SK-N-SH treated with all-trans-retinoic acid at 6 μM for 48 hours (cell line): ENCODE results near the gene GRIK4.

Experiments
- ATAC-seq: fragments of 200-7000 bp; cut with Tn5 transposase; 3 replicates; pipeline ENCODE4 v1.9.1; 2020; ENCODE audit warnings: mild to moderate bottlenecking, moderate library complexity
- BACH2 ChIP-seq: fragments of 250-450 bp; sonication (Bioruptor Pico); IDR thresholded peaks from 2 replicates; pipeline ENCODE4 v1.9.0; 2021; ENCODE audit warnings: mild to moderate bottlenecking, borderline replicate concordance
- CREB5 ChIP-seq: fragments of 250-450 bp; sonication (Bioruptor Pico); IDR thresholded peaks from 2 replicates; pipeline ENCODE4 v1.5.1; 2020; ENCODE audit warnings: low read depth, mild to moderate bottlenecking, moderate library complexity
- CSDC2 ChIP-seq: fragments of 250-450 bp; sonication (Bioruptor Pico); IDR thresholded peaks from 2 replicates; pipeline ENCODE4 v1.5.0; 2020; ENCODE audit warnings: mild to moderate bottlenecking, moderate library complexity
- CSRNP3 ChIP-seq: fragments of 250-450 bp; sonication (Bioruptor Pico); IDR thresholded peaks from 2 replicates; pipeline ENCODE4 v1.5.1; 2021; ENCODE audit warnings: mild to moderate bottlenecking, moderate library complexity
- ESRRG ChIP-seq: fragments of 250-450 bp; sonication (Bioruptor Pico); IDR thresholded peaks from 2 replicates; pipeline ENCODE4 v1.6.1; 2021; ENCODE audit warnings: mild to moderate bottlenecking
- GLIS3 ChIP-seq: fragments of 250-450 bp; sonication (Bioruptor Pico); IDR thresholded peaks from 2 replicates; pipeline ENCODE4 v1.5.0; 2020; ENCODE audit warnings: mild to moderate bottlenecking, moderate library complexity
- ISL1 ChIP-seq: fragments of 250-450 bp; sonication (Bioruptor Pico); IDR thresholded peaks from 2 replicates; pipeline ENCODE4 v2.1.2; 2022; ENCODE audit warnings: mild to moderate bottlenecking, moderate library complexity
- OSR1 ChIP-seq: fragments of 250-450 bp; sonication (Bioruptor Pico); IDR thresholded peaks from 2 replicates; pipeline ENCODE4 v1.8.0; 2022; ENCODE audit warnings: moderate library complexity, mild to moderate bottlenecking, inconsistent platforms
- PATZ1 ChIP-seq: fragments of 250-450 bp; sonication (Bioruptor Pico); IDR thresholded peaks from 2 replicates; pipeline ENCODE4 v1.8.0; 2020; ENCODE audit warnings: mild to moderate bottlenecking, moderate library complexity, borderline replicate concordance
- POU6F1 ChIP-seq: fragments of 250-450 bp; sonication (Bioruptor Pico); IDR thresholded peaks from 2 replicates; pipeline ENCODE4 v1.8.0; 2021; ENCODE audit warnings: low read depth, mild to moderate bottlenecking, moderate library complexity, borderline replicate concordance
- RARB ChIP-seq: fragments of 250-450 bp; sonication (Bioruptor Pico); IDR thresholded peaks from 2 replicates; pipeline ENCODE4 v1.8.0; 2021; ENCODE audit warnings: mild to moderate bottlenecking, moderate library complexity
- SNAI2 ChIP-seq: fragments of 250-450 bp; sonication (Bioruptor Pico); IDR thresholded peaks from 2 replicates; pipeline ENCODE4 v1.5.0; 2020; ENCODE audit warnings: mild to moderate bottlenecking, moderate library complexity
- TCF4 ChIP-seq: fragments of 250-450 bp; sonication (Bioruptor Pico); IDR thresholded peaks from 2 replicates; pipeline ENCODE4 v1.8.0; 2021; ENCODE audit warnings: mild to moderate bottlenecking, moderate library complexity, borderline replicate concordance
- TOX ChIP-seq: fragments of 250-450 bp; sonication (Bioruptor Pico); IDR thresholded peaks from 2 replicates; pipeline ENCODE4 v1.8.0; 2021; ENCODE audit warnings: mild to moderate bottlenecking, moderate library complexity, borderline replicate concordance
- TSHZ2 ChIP-seq: fragments of 250-450 bp; sonication (Bioruptor Pico); IDR thresholded peaks from 2 replicates; pipeline ENCODE4 v1.5.0; 2020; ENCODE audit warnings: mild to moderate bottlenecking, moderate library complexity
- ZC3H10 ChIP-seq: fragments of 250-450 bp; sonication (Bioruptor Pico); IDR thresholded peaks from 2 replicates; pipeline ENCODE4 v1.5.1; 2021; ENCODE audit warnings: mild to moderate bottlenecking, moderate library complexity
- ZFP3 ChIP-seq: fragments of 250-450 bp; sonication (Bioruptor Pico); IDR thresholded peaks from 2 replicates; pipeline ENCODE4 v1.5.0; 2020; ENCODE audit warnings: mild to moderate bottlenecking, moderate library complexity
- ZFP30 ChIP-seq: fragments of 450-650 bp; formaldehyde crosslinking; IDR thresholded peaks from 2 replicates; pipeline ENCODE4 v1.5.0; 2022; ENCODE audit warnings: mild to moderate bottlenecking, moderate library complexity
- ZNF565 ChIP-seq: fragments of 450-650 bp; formaldehyde crosslinking; conservative IDR thresholded peaks from 2 replicates; pipeline ENCODE4 v1.5.0; 2020; ENCODE audit warnings: low read depth, mild to moderate bottlenecking, moderate library complexity
- ZNF70 ChIP-seq: fragments of 450-650 bp; formaldehyde crosslinking; IDR thresholded peaks from 2 replicates; pipeline ENCODE4 v1.5.0; 2020; ENCODE audit warnings: mild to moderate bottlenecking, moderate library complexity
- ZNF8 ChIP-seq: fragments of 450-650 bp; formaldehyde crosslinking; IDR thresholded peaks from 2 replicates; pipeline ENCODE4 v1.5.0; 2020; ENCODE audit warnings: mild to moderate bottlenecking, moderate library complexity

Gene GRIK4

GRCh38 chr11:120863359-120863758, 351.8 kb downstream of the GRIK4 start:
- ATAC-seq, result no peak
- TF ChIP-seq CSDC2 (CRISPR knock-in tag) (no peak), ZNF565 (CRISPR knock-in tag) (no peak), ESRRG (CRISPR knock-in tag) (no peak), RARB (CRISPR knock-in tag) (no peak)

GRCh38 chr11:120867024-120867423, 355.5 kb downstream of the GRIK4 start:
- TF ChIP-seq PATZ1 (CRISPR knock-in tag), result no peak
- no peak for TF ChIP-seq CSDC2 (CRISPR knock-in tag)
- TF ChIP-seq ZNF8 (CRISPR knock-in tag), result no peak
- TF ChIP-seq ZFP3 (CRISPR knock-in tag), result no peak
- no peak for TF ChIP-seq RARB (CRISPR knock-in tag)
- no peak for TF ChIP-seq CREB5 (CRISPR knock-in tag)
- no peak for TF ChIP-seq GLIS3 (CRISPR knock-in tag)
- no peak for TF ChIP-seq TOX
- no peak for TF ChIP-seq POU6F1 (CRISPR knock-in tag)
- TF ChIP-seq ISL1, result no peak
- TF ChIP-seq SNAI2, result no peak
- TF ChIP-seq ESRRG (CRISPR knock-in tag), result no peak
- TF ChIP-seq ZC3H10 (CRISPR knock-in tag), result no peak
- TF ChIP-seq ZNF565 (CRISPR knock-in tag), result no peak
- no peak for TF ChIP-seq OSR1 (CRISPR knock-in tag)
- no peak for TF ChIP-seq CSRNP3 (CRISPR knock-in tag)
- TF ChIP-seq, all 23 proteins: peak for 0
- no peak for ATAC-seq

GRCh38 chr11:120867531-120867930, 356.0 kb downstream of the GRIK4 start:
- TF ChIP-seq CREB5 (CRISPR knock-in tag), result no peak
- TF ChIP-seq PATZ1 (CRISPR knock-in tag), result no peak
- TF ChIP-seq POU6F1 (CRISPR knock-in tag), result no peak
- no peak for TF ChIP-seq RARB (CRISPR knock-in tag)
- no peak for TF ChIP-seq CSDC2 (CRISPR knock-in tag)
- no peak for TF ChIP-seq TSHZ2 (CRISPR knock-in tag)
- TF ChIP-seq ZNF565 (CRISPR knock-in tag), result no peak
- no peak for TF ChIP-seq TOX
- TF ChIP-seq TCF4 (CRISPR knock-in tag), result no peak
- no peak for TF ChIP-seq GLIS3 (CRISPR knock-in tag)
- TF ChIP-seq ZFP30 (CRISPR knock-in tag), result no peak
- TF ChIP-seq ZNF8 (CRISPR knock-in tag), result no peak
- no peak for TF ChIP-seq OSR1 (CRISPR knock-in tag)
- no peak for TF ChIP-seq ZC3H10 (CRISPR knock-in tag)
- no peak for TF ChIP-seq ZNF70 (CRISPR knock-in tag)
- no peak for TF ChIP-seq BACH2 (CRISPR knock-in tag)
- TF ChIP-seq ESRRG (CRISPR knock-in tag), result no peak
- ATAC-seq, result no peak
